ENCODE data around the gene CD48.
"Not testable (repeated sequence)": the region's sequence is repeated elsewhere in the genome, so short reads cannot be mapped to it uniquely, and the experiment has no call there.

The CD48 gene

GRCh38 chr1:160653620-160654016, 58.0 kb downstream of the CD48 start:
- no peak for TF ChIP-seq EZH2phosphoT487 (IDR thresholded peaks at IDR 0.05; ENCODE audit: borderline replicate concordance)
- H3K9me2 ChIP-seq (replicated peaks; ENCODE audit: low read depth, low read length), result no peaks in the 10 kb centered on the region
- no peaks in the 10 kb centered on the region for H3K79me2 ChIP-seq (ENCODE audit: insufficient read depth, low read length)
- no peak overlapping the region for H2AFZ ChIP-seq (ENCODE audit: low read length)
- no peak overlapping the region for H3K4me2 ChIP-seq (ENCODE audit: low read depth, low read length, poor library complexity, severe bottlenecking)
- H3K9ac ChIP-seq (ENCODE audit: low read depth, low read length, poor library complexity, severe bottlenecking), result no peak overlapping the region
- H3K4me1 ChIP-seq (ENCODE audit: insufficient read depth, low read length, poor library complexity, severe bottlenecking), result peaks cover 80% of the 10 kb centered on the region
- H3K4me3 ChIP-seq (ENCODE audit: low read length, poor library complexity, severe bottlenecking), result no peak overlapping the region
- no peaks in the 10 kb centered on the region for H3K9me3 ChIP-seq (ENCODE audit: insufficient read depth, low read depth, low read length)
- no peaks in the 10 kb centered on the region for H3K27me3 ChIP-seq (ENCODE audit: insufficient read depth, low read length, poor library complexity, severe bottlenecking)
- H4K20me1 ChIP-seq (ENCODE audit: insufficient read depth, low read length, poor library complexity, severe bottlenecking), result no peaks in the 10 kb centered on the region
- no peaks in the 10 kb centered on the region for H3K36me3 ChIP-seq (ENCODE audit: insufficient read depth, low read length)
- H3F3A ChIP-seq (ENCODE audit: low read depth), result 0 out of 2 replicates have a peak, but pooled peaks cover 10% of the 10 kb centered on the region

DNA sequence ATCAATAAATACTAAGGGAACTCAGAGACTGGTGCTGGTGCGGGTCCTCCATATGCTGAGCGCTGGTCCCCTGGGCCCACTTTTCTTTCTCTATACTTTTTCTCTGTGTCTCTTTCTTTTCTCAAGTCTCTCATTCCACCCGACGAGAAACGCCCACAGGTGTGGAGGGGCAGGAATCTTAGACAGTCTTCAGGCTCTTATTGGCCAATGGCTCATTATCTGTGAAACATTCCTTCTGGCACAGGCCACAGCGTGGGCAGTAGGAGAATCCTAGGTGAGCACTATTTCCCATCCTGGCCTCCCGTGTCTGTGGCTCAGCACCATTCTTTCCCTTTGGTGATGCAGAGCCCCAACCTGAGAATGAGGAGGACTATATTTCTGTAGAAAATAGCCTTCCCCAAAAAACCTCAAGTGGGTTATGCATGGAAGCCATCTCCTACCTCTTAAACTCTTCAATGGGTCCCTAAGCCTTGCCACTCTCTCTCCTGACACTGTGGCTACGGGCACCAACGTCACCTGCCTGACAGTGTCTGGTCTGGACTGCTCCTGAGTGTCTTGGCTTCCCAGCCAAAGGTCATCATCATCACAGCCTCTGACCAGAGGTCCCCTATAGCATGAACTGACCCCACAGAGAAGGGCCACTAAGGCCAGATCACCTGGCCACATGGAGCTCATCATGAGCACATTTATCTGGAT, 58.5 kb downstream of the CD48 start:
- no peaks in the 10 kb centered on the region for H3K9me2 ChIP-seq (replicated peaks; ENCODE audit: low read depth, low read length)
- H4K20me1 ChIP-seq (ENCODE audit: insufficient read depth, low read length, poor library complexity, severe bottlenecking), result no peaks in the 10 kb centered on the region
- TF ChIP-seq EZH2phosphoT487 (IDR thresholded peaks at IDR 0.05; ENCODE audit: borderline replicate concordance), result no peak
- no peak for TF ChIP-seq CTCF (conservative IDR thresholded peaks at IDR 0.05; ENCODE audit: low read length)
- H3K27me3 ChIP-seq (ENCODE audit: insufficient read depth, low read length, poor library complexity, severe bottlenecking), result no peaks in the 10 kb centered on the region
- H3K4me1 ChIP-seq (ENCODE audit: insufficient read depth, low read length, poor library complexity, severe bottlenecking), result peaks cover 75% of the 10 kb centered on the region
- no peaks in the 10 kb centered on the region for H3K79me2 ChIP-seq (ENCODE audit: insufficient read depth, low read length)
- H3K4me3 ChIP-seq (ENCODE audit: low read length, poor library complexity, severe bottlenecking), result no peak overlapping the region
- H3K9ac ChIP-seq (ENCODE audit: low read depth, low read length, poor library complexity, severe bottlenecking), result no peak overlapping the region
- H3K36me3 ChIP-seq (ENCODE audit: insufficient read depth, low read length), result no peaks in the 10 kb centered on the region
- H3K4me2 ChIP-seq (ENCODE audit: low read depth, low read length, poor library complexity, severe bottlenecking), result no peak overlapping the region
- no peak overlapping the region for H2AFZ ChIP-seq (ENCODE audit: low read length)
- no peaks in the 10 kb centered on the region for H3K9me3 ChIP-seq (ENCODE audit: insufficient read depth, low read depth, low read length)
- H3F3A ChIP-seq (ENCODE audit: low read depth), result 0 out of 2 replicates have a peak, but pooled peaks cover 10% of the 10 kb centered on the region

GRCh38 chr1:160652065-160652641, 59.5 kb downstream of the CD48 start:
- Histone ChIP-seq H3K9ac (ENCODE audit: low read depth, low read length, poor library complexity, severe bottlenecking) (peak overlapping the region; percentile 6), H3K4me2 (ENCODE audit: low read depth, low read length, poor library complexity, severe bottlenecking) (peak overlapping the region; percentile 60), H3K4me3 (ENCODE audit: low read length, poor library complexity, severe bottlenecking) (peak overlapping the region; percentile 19), H3K4me1 (ENCODE audit: insufficient read depth, low read length, poor library complexity, severe bottlenecking) (peaks cover 69% of the 10 kb centered on the region)
- H2AFZ ChIP-seq (ENCODE audit: low read length); H3K27me3 ChIP-seq (ENCODE audit: insufficient read depth, low read length, poor library complexity, severe bottlenecking); H3K9me2 ChIP-seq (replicated peaks; ENCODE audit: low read depth, low read length); H4K20me1 ChIP-seq (ENCODE audit: insufficient read depth, low read length, poor library complexity, severe bottlenecking); H3K79me2 ChIP-seq (ENCODE audit: insufficient read depth, low read length); H3F3A ChIP-seq (ENCODE audit: low read depth); H3K9me3 ChIP-seq (ENCODE audit: insufficient read depth, low read depth, low read length); H3K36me3 ChIP-seq (ENCODE audit: insufficient read depth, low read length): not testable (repeated sequence)

- no peaks in the 10 kb centered on the region for H3K79me2 ChIP-seq (ENCODE audit: insufficient read depth, low read length)
- no peaks in the 10 kb centered on the region for H3K9me3 ChIP-seq (ENCODE audit: insufficient read depth, low read depth, low read length)
- H3K27me3 ChIP-seq (ENCODE audit: insufficient read depth, low read length, poor library complexity, severe bottlenecking), result no peaks in the 10 kb centered on the region
- no peaks in the 10 kb centered on the region for H3K36me3 ChIP-seq (ENCODE audit: insufficient read depth, low read length)
- H3K9ac ChIP-seq (ENCODE audit: low read depth, low read length, poor library complexity, severe bottlenecking), result peak overlapping the region; percentile 6
- H3K4me3 ChIP-seq (ENCODE audit: low read length, poor library complexity, severe bottlenecking), result peak overlapping the region; percentile 19
- no peaks in the 10 kb centered on the region for H4K20me1 ChIP-seq (ENCODE audit: insufficient read depth, low read length, poor library complexity, severe bottlenecking)
- TF ChIP-seq CTCF (conservative IDR thresholded peaks at IDR 0.05; ENCODE audit: low read length), result no peak
- peak; percentile 55; the same call in 1 of the 2 replicates for TF ChIP-seq EZH2phosphoT487 (IDR thresholded peaks at IDR 0.05; ENCODE audit: borderline replicate concordance)
- peak overlapping the region; percentile 60 for H3K4me2 ChIP-seq (ENCODE audit: low read depth, low read length, poor library complexity, severe bottlenecking)
- no peak overlapping the region for H2AFZ ChIP-seq (ENCODE audit: low read length)
- H3F3A ChIP-seq (ENCODE audit: low read depth), result 0 out of 2 replicates have a peak, but pooled peaks cover 3% of the 10 kb centered on the region
- H3K4me1 ChIP-seq (ENCODE audit: insufficient read depth, low read length, poor library complexity, severe bottlenecking), result peaks cover 69% of the 10 kb centered on the region
- H3K9me2 ChIP-seq (replicated peaks; ENCODE audit: low read depth, low read length), result no peaks in the 10 kb centered on the region
Measured at GRCh38 chr1:160651433-160652064, 60.1 kb downstream of the CD48 start.
